Measurements from ENCODE around the gene MYOF.

The MYOF gene, protein sequence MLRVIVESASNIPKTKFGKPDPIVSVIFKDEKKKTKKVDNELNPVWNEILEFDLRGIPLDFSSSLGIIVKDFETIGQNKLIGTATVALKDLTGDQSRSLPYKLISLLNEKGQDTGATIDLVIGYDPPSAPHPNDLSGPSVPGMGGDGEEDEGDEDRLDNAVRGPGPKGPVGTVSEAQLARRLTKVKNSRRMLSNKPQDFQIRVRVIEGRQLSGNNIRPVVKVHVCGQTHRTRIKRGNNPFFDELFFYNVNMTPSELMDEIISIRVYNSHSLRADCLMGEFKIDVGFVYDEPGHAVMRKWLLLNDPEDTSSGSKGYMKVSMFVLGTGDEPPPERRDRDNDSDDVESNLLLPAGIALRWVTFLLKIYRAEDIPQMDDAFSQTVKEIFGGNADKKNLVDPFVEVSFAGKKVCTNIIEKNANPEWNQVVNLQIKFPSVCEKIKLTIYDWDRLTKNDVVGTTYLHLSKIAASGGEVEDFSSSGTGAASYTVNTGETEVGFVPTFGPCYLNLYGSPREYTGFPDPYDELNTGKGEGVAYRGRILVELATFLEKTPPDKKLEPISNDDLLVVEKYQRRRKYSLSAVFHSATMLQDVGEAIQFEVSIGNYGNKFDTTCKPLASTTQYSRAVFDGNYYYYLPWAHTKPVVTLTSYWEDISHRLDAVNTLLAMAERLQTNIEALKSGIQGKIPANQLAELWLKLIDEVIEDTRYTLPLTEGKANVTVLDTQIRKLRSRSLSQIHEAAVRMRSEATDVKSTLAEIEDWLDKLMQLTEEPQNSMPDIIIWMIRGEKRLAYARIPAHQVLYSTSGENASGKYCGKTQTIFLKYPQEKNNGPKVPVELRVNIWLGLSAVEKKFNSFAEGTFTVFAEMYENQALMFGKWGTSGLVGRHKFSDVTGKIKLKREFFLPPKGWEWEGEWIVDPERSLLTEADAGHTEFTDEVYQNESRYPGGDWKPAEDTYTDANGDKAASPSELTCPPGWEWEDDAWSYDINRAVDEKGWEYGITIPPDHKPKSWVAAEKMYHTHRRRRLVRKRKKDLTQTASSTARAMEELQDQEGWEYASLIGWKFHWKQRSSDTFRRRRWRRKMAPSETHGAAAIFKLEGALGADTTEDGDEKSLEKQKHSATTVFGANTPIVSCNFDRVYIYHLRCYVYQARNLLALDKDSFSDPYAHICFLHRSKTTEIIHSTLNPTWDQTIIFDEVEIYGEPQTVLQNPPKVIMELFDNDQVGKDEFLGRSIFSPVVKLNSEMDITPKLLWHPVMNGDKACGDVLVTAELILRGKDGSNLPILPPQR (N-terminal part only)

DNA sequence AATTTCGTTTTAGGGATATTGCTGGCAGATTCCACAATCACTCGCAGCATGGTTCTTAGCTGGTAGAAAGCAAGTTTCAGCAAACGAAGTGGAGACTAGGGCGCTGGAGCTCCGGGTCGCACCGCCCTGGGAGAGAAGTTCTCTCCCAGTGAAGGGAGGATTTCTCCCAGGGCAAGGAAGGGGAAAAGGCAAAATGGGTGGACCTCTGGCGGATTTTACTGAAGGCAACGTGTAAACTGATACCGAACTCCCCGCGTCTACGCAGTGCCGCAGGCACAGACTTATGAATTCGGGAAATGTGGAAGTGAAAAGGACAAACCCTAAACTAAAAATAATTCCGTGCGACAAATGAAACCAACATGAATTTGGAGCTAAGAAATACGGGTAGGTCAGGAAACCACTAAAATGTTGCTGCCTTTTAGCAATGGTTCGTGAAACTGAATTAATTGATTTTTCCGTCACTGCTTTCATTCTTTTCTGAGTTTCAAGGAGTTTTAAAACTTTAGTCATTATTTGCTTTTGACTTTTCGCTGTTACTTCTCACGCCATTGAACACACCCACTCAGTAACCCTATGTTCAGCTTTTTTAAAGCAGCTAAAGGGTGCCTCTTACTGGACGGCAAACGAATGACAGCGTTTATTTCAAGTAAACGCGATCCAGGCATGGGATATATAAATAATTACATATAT lies at the start of gene MYOF:
Gene MYOF (minus strand): TSS at position 190 of the 690 bp plus-strand sequence. CDS start 140 bp downstream, at position 50.
- peak; percentile 26 to 51 for DNase-seq

DNA sequence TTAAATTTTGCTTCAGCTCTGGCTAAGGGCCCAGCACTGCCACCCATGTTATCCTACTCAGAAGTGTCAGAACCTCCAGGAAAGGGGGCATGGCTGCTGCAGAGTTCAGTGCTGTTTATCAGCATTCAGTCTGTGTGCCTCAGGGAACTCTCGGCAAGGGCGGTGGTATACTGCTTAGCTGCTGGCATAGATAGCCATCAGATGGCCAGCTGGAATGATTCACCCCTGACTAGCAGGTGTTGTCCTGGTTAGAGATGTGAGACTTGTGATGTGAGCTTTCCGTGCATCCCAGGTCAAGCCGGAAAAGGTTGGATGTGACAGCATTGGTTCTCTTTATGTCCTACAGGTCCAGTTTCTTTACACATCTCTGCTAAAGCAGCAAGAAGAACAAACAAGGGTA lies 36.4 kb upstream of the MYOF start:
- no peak for DNase-seq

DNA sequence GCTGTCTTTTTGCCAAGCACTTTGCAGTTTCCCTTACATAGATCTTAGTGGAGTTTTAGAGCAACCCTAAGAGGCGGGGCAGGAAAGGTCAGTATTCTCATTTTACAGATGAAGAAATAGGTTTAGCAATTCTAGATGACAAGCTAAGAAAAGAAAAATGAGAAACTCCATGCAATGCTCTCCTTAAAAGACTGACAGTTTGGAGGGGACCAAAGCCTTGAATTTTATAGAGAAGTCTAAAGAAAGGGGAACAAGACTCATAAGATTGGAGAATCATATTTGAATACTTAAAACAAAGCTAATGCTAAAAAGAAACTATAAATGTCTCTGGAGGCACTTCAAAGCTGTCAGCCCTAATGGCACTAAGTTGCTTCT lies 33.9 kb upstream of the MYOF start:
- DNase-seq, result no peak

DNA sequence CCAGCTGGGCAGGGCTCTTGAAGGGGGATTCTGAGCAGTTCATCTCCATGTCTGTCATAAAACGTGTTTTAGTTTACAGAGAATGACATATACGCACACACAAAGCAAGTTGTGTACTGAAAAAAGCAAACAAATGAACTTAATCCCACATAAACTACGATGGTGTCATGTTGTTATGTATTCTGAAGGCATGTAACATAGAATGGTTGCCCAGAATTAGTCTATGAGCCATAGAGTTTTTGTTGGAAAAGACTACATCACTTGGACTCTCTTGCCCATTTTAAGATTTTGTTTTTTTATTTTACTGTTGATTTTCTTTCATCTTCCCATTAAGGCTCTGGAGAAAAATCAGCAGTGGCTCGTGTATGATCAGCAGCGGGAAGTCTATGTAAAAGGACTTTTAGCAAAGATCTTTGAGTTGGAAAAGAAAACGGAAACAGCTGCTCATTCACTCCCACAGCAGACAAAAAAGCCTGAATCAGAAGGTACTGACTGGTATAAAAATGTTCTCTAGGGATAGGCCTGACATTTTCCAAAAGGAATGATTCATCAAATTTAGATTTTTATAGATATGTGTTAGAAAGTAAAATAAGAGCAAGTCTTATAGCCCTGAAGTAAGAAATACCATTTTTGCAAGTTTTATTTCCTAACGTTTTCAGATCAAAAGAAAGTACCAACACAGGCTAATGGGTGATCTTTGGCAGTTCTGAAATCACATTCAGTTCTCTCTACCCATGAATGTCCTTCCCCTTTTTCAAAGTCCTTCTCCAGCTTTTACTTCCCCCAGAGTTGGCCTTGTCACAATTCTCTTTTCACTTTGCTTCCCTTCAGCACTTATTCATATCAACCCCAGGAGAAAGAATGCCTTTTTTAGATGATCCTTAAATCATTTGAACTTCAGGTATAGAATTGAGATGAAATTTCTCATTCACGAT lies 33.2 kb upstream of the MYOF start:
- DNase-seq, result peak in 1 of 2 donors; percentile 50

DNA sequence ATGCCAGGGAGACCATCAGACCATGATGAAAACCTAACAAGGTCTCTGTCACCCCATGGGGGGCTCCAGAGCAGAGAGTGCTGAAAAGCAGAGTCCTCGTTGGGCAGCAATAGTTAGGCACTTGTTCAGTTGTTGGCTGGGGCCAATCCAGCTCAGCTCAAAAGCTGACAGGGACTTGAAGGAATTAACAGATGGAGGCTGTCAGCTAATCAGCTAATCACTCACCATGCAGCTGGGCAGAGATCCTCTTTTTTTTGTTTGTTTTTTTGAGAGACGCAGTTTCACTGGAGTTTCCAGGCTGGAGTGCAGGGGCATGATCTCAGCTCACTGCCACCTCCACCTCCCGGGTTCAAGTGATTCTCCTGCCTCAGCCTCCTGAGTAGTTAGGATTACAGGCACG lies 32.4 kb upstream of the MYOF start:
- no peak for DNase-seq

DNA sequence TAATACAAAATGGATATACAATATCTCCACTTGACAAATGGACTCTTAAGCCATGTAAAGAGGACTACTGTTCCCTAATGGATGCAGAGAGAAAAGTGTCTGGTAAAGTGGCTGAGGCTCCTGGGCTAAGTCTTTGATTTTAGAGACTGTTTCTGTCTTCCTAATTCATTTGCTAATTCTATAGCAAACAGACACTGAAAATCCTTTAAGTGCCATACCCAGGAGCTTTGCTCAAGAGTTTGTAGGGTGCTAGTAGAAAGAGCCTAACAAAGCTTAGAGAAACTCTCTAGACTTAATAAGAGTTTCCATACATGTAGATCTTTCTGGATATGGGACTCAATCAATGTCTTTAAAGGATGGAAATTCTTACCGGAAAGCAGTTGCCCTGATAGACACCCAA lies 31.0 kb upstream of the MYOF start:
- no peak for DNase-seq

DNA sequence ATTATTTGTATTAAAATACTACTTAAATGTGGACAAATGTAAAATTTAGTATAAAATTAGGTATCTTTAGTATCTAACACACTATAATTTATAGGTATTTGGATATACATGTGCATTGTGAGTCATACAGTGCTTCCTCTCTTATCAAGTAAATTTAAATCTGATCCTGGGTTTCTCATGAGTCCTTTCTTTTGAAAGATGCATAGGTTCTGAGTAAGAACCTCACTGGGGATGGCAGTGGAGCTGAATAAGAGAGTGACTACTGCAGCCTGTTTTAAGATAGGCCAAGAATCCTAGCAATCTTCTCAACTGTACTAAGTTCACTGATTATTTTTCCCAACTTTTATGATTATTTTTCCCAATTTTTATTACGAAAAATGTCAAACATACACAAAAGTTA lies 30.4 kb upstream of the MYOF start:
- DNase-seq, result no peak

DNA sequence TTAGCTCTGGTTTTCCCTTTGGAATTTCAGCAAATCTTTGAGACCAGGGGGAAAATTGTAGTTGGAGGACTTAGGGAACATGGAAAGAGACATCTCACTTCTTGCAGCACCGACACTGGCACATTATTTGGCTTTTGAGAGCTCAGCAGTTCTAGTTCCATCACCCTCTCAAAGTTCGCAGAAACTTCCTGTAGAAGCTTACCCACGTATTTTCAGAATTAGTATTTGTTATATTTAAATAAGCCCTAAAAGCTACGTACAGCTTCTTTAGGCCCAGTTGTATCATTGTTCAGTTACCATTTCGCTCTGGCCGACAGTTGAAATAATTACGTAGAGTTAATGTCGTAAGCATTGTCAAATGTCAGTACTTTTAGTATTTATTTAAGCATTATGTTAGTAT lies 27.7 kb upstream of the MYOF start:
- no peak for DNase-seq

DNA sequence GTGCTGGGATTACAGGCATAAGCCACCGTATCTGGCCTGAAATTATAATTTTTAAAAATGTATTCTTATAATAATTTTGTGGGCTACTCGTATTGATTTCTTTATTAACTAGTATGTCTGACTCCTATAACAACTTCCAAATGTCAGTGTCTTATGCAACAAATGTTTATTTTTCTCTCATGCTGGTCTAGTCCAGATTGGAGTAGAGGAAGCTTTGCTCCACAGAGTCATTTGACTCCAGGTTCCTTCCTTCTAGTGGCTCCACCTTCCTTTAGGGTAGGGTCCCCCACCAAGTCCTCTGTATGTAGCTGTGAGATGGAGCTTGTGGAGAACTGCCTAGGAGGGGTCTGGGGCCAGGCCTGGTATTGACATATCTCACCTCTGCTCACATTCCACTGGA lies 22.9 kb upstream of the MYOF start:
- DNase-seq, result no peak

DNA sequence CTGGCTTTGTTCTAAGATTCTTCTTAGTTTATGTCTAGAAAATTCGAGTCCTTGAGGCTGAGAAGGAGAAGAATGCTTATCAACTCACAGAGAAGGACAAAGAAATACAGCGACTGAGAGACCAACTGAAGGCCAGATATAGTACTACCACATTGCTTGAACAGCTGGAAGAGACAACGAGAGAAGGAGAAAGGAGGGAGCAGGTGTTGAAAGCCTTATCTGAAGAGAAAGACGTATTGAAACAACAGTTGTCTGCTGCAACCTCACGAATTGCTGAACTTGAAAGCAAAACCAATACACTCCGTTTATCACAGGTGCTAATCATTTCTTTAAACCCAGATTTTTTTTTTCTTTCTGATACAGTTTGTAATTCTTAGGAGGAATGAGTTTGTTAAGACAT lies 20.9 kb upstream of the MYOF start:
- no peak for DNase-seq

DNA sequence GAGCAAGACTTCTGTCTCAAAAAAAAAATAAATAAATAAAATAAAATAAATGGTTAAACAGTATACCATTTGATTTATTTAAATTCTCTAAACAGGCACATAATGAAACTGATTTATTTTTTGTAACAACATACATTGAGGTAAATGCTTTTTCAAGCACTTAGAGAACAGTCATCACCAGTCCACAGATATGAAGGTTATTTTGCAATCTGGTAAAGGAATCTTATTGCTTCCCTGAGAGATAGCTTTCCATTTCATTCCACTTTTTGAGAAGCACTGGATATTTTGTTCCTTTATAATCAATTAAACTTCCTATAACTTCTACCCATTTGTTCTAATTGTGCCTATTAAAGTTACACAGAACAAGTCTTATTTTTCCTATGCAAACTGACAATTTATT lies 19.5 kb upstream of the MYOF start:
- no peak for DNase-seq

DNA sequence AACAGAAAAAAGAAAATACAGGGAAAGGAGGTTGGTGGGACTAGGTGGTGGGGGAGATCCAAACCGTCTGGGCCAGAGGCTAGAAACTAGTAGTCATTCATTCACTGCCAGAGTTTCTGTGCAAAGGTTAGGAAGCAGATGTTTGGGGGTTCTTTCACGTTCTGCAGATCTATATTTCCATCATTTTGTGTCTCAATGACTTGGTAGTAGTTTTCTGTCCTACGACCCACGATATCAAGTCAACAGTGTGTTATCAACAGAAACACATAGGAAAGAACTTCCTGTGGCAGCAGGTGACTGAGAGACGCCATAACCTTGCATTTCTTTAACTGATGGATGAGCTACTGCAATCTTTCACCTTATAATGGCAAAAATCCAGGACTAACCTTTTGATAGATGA lies 16.0 kb upstream of the MYOF start:
- DNase-seq, result no peak

DNA sequence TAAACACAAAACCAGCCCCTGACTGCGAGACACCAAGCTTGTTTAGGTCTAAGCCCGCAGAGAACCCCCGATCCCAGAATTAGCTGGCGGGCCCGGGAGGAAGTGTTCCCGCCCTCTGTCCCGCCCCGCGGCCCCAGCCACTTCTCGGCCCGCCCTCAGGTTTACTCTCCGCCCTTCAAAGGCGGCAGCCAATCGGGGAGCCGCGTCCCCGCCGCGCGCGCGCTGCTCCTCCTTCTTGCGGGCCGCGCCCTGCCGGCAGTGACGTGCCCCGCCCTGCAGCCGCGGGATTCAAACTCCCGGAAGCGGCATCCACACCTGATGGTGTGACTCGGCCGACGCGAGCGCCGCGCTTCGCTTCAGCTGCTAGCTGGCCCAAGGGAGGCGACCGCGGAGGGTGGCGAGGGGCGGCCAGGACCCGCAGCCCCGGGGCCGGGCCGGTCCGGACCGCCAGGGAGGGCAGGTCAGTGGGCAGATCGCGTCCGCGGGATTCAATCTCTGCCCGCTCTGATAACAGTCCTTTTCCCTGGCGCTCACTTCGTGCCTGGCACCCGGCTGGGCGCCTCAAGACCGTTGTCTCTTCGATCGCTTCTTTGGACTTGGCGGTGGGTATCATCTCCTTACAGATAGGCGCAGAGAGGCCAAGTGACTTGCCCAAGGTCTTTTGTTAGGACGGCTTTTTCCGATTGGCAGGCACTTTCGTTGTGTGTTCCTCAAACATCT lies 14.3 kb upstream of the MYOF start, which contains the start of gene CEP55:
Gene CEP55 (plus strand): TSS at position 291 of the 720 bp plus-strand sequence. CDS start 3,440 bp downstream, outside the sequence.
- peak; percentile 78 to 90 for DNase-seq

DNA sequence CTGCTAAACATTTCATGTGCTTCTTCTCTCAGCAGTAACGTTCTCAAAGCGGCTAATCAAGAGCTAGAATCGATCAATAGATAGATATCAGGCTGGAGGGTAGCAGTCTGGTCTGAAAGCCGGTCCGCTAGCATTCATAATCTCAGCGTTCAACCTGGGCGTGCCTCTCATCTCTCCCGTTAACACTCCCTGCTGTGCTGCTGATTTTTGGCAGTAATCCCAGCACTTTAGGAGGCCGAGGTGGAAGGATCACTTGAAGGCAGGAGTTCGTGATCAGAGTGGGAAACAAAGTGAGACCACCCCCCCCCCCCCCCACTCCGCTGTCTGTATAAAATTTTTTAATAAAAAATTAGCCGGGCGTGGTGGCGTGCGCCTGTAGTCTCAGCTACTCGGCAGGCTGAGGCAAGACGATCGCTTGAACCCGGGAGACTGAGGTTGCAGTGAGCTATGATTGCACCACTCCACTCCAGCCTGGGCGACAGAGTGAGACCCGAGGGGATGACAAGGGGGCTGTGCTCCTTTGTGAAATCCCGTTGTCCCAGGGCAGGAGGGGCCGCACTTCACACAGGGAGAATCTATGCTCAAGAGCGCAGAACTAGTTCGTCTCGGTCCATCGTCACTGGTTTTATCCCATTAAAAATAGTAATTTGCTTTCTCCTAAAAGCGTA lies 13.7 kb upstream of the MYOF start:
- no peak for DNase-seq

DNA sequence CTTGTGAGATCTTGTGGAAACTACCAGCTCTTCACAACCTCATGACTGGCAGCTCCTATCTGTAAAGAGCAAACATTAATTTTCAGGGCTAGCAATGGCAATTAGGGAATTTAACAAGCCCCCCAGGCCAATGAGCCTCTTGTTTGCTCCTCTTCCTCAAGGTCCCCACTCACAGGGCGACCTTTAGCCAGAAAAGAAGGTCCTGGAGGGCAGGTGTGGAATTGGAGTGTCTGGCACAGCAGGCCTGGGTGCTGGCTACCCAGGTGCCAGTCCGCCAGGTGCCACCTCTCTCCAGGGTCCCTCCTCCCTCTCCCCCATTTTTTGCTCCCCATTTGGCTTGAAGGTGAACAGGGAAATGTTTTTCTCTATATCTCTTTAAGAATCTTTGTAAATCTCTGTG lies 12.4 kb upstream of the MYOF start:
- no peak for DNase-seq

DNA sequence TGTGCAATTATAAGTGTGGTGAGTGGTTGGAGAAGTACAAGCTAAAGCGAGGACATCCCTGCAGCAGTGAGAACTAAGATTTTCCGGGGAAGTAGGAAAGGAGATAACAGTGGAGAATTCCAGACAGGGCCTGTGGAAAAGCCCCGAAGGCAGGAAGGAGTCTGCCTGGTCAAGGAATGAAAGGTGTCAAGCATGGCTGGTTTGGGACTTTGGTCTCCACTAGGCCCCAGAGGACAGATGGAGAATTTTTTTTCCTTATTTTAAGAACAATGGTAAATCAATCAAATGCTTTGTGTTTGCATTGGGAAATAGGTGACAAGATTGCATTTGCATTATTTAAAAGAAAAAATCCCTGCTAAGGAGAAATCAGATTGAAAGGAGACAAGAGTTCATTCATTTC lies 11.0 kb upstream of the MYOF start:
- no peak for DNase-seq

DNA sequence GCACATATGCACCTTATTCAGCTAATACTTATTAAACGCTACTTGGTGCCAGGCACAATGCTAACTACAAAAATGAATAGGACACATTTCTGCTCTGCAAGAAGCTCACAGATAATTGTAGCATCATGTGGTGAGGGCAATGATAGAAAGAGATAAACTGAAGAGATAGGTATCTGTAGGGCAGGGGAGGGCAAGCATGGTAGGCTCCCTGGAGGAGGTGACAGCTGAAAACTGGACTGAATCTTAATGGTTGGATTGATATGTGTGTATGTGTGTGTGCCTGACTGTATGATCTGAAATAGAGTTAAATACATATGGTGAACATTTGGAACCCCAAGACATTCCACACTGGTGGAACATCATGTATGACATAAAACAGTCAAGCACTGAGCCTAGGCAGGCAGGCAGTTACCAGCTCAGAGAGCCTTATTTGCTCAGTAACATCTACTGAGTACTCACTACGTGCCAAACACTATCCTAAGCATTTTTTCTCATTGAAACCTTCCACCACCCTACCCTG lies 9.5 kb upstream of the MYOF start:
- DNase-seq, result no peak

DNA sequence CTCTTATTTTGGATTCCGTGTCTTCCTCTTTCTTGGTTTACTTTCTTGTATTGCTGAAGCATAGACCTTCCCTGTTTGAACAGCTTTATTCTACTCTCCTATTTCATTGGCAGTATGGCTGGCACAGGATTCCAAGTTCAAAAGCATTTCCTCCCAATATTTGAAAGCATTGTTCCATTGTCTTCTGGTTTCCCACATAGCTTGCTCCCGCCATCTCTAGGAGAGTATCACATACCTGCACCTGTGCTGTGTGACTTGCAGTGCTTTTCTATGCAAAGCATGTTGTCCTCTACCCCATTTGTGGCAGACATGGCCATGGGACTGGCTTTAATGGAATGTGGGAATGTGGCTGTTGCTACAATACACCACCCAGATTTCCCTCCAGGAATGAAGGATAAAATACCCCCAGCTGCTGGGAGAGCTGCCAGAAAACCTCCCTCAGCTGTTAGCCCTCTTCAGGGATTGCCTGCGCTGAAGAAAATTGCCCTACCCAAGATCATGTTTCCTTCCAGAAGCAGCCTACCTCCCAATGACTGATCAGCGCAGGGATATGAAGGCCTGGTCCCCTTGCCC lies 6.9 kb upstream of the MYOF start:
- DNase-seq, result no peak

DNA sequence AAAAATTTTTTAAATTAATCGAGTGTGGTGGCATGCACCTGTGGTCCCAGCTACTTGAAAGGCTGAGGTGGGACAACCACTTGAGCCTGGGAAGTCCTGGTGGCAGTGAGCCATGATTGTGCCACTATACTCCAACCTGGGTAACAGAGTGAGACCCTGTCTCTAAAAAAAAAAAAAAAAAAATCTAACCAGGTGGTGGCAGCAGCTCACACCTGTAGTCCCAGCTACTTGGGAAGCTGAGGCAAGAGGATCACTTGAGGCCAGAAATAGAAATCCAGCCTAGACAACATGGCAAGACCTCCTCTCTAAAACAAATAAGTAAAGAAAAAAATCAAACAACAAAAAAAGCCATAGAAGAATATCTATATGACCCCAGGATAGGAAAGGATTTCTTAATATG lies 3.6 kb upstream of the MYOF start:
- no peak for DNase-seq
